GM19023 (cell line): Measurements from ENCODE around the gene RINT1.
A peak's percentile ranks its signal among the peaks of the same experiment; 100 is the strongest.
"Not testable (repeated sequence)": the region's sequence is repeated elsewhere in the genome, so short reads cannot be mapped to it uniquely, and the experiment has no call there.

Source experiments
- ATAC-seq: cut with Tn5 transposase; IDR thresholded peaks from one replicate; pipeline ENCODE4 v1.9.1; 2021; ENCODE audit warnings: mild to moderate bottlenecking, moderate library complexity; ENCODE audit not compliant: unreplicated experiment

RINT1 gene

GRCh38 chr7:105531792-105532671 lies at the start of gene RINT1:
Gene RINT1 (plus strand): TSS chr7:105532201. CDS start chr7:105532316, 115 bp downstream.
- peak; percentile 96 for ATAC-seq

GRCh38 chr7:105487579-105488571 lies 44.1 kb upstream of the RINT1 start:
- ATAC-seq, result no peak

GRCh38 chr7:105489409-105489808 lies 42.6 kb upstream of the RINT1 start:
- no peak for ATAC-seq

GRCh38 chr7:105493196-105493922 lies 38.6 kb upstream of the RINT1 start:
- no peak for ATAC-seq

GRCh38 chr7:105493923-105494315 lies 38.1 kb upstream of the RINT1 start:
- ATAC-seq, result no peak

GRCh38 chr7:105496521-105496920 lies 35.5 kb upstream of the RINT1 start:
- no peak for ATAC-seq

- no peak for ATAC-seq
Observed at GRCh38 chr7:105497016-105497415, 35.0 kb upstream of the RINT1 start.

- ATAC-seq, result no peak
Observed at GRCh38 chr7:105502173-105502572, 29.8 kb upstream of the RINT1 start.

GRCh38 chr7:105512415-105512814 lies 19.6 kb upstream of the RINT1 start:
- ATAC-seq, result no peak

GRCh38 chr7:105512926-105513526 lies 19.0 kb upstream of the RINT1 start:
- ATAC-seq, result no peak

- ATAC-seq, result not testable (repeated sequence)
Observed at GRCh38 chr7:105515610-105516009, 16.4 kb upstream of the RINT1 start.

GRCh38 chr7:105519353-105519752 lies 12.6 kb upstream of the RINT1 start:
- no peak for ATAC-seq

GRCh38 chr7:105520620-105521019 lies 11.4 kb upstream of the RINT1 start:
- ATAC-seq, result not testable (repeated sequence)

GRCh38 chr7:105521027-105521716 lies 10.8 kb upstream of the RINT1 start:
- peak; percentile 37 for ATAC-seq

- peak; percentile 86 for ATAC-seq
Observed at GRCh38 chr7:105521717-105522463, 10.1 kb upstream of the RINT1 start, which contains the start of gene PUS7. Gene PUS7 (minus strand): TSS chr7:105522271. CDS start chr7:105508512, 13,759 bp downstream.

GRCh38 chr7:105524423-105524822 lies 7.6 kb upstream of the RINT1 start:
- not testable (repeated sequence) for ATAC-seq

- no peak for ATAC-seq
Observed at GRCh38 chr7:105524840-105525239, 7.2 kb upstream of the RINT1 start.

GRCh38 chr7:105527737-105528136 lies 4.3 kb upstream of the RINT1 start:
- not testable (repeated sequence) for ATAC-seq

GRCh38 chr7:105530126-105530525 lies 1.9 kb upstream of the RINT1 start:
- ATAC-seq, result no peak
